GM23338 (cell line): Measurements from ENCODE around the gene PRPH2. TPM values are rescaled to one million over a fixed set of nuclear protein-coding genes. Genes with fewer than 3 reads are reported as not detected.

Experiments
- ATAC-seq: fragments of 200-7000 bp; cut with Tn5 transposase; 3 replicates; pipeline ENCODE4 v1.9.1; 2020
- DNase-seq: peaks from one replicate; pipeline ENCODE4 v3.0.0-alpha.2; 2015; ENCODE audit warnings: low spot score
- H2AFZ ChIP-seq: fragments of 200-600 bp; sonication (generic); 2 replicates; pipeline ENCODE4 v1.8.0; 2016; ENCODE audit warnings: antibody characterized with exemption, mild to moderate bottlenecking, moderate library complexity
- H3F3A ChIP-seq: fragments of 200-600 bp; sonication (generic); replicated peaks from 2 replicates; pipeline ENCODE4 v1.8.0; 2017; ENCODE audit warnings: antibody characterized with exemption, mixed run types, low read depth
- H3K27ac ChIP-seq: fragments of 200-600 bp; sonication (generic); 2 replicates; pipeline ENCODE4 v1.6.1; 2016; ENCODE audit warnings: low read depth
- H3K27me3 ChIP-seq: fragments of 200-600 bp; sonication (generic); 2 replicates; pipeline ENCODE4 v1.8.0; 2016; ENCODE audit warnings: mild to moderate bottlenecking, mixed run types, moderate library complexity; ENCODE audit not compliant: insufficient read depth
- H3K36me3 ChIP-seq: fragments of 200-600 bp; sonication (generic); 2 replicates; pipeline ENCODE4 v1.8.0; 2016; ENCODE audit warnings: mild to moderate bottlenecking; ENCODE audit not compliant: insufficient read depth
- H3K4me1 ChIP-seq: fragments of 200-600 bp; sonication (generic); 2 replicates; pipeline ENCODE4 v1.8.0; 2016; ENCODE audit warnings: mild to moderate bottlenecking, moderate library complexity; ENCODE audit not compliant: insufficient read depth
- H3K4me2 ChIP-seq: fragments of 200-600 bp; sonication (generic); 2 replicates; pipeline ENCODE4 v1.7.1; 2017; ENCODE audit warnings: mixed run types
- H3K4me3 ChIP-seq: fragments of 200-600 bp; sonication (generic); 2 replicates; pipeline ENCODE4 v1.6.1; 2016; ENCODE audit warnings: mixed run types
- H3K79me2 ChIP-seq: fragments of 200-600 bp; sonication (generic); replicated peaks from 2 replicates; pipeline ENCODE4 v1.8.0; 2017; ENCODE audit warnings: mild to moderate bottlenecking; ENCODE audit not compliant: insufficient read depth
- H3K9me2 ChIP-seq: fragments of 200-600 bp; sonication (generic); 2 replicates; pipeline ENCODE4 v1.8.0; 2017; ENCODE audit not compliant: insufficient read depth
- H4K20me1 ChIP-seq: fragments of 200-600 bp; sonication (generic); replicated peaks from 2 replicates; pipeline ENCODE4 v1.8.0; 2017; ENCODE audit warnings: mild to moderate bottlenecking; ENCODE audit not compliant: insufficient read depth
- H3K27ac Mint-ChIP-seq: 2 replicates; pipeline ENCODE4 v1.8.0; 2020; ENCODE audit warnings: inconsistent platforms, mild to moderate bottlenecking, moderate library complexity, mixed read lengths
- H3K27me3 Mint-ChIP-seq: 3 replicates; pipeline ENCODE4 v1.8.0; 2022; ENCODE audit warnings: low read depth, mild to moderate bottlenecking, moderate library complexity, mixed read lengths, inconsistent platforms; ENCODE audit not compliant: insufficient read depth, poor library complexity
- H3K36me3 Mint-ChIP-seq: 3 replicates; pipeline ENCODE4 v1.8.0; 2021; ENCODE audit warnings: low read depth, mild to moderate bottlenecking, inconsistent platforms, moderate library complexity, mixed read lengths
- H3K4me1 Mint-ChIP-seq: 3 replicates; pipeline ENCODE4 v1.8.0; 2020; ENCODE audit warnings: mild to moderate bottlenecking, inconsistent platforms, mixed read lengths
- H3K4me3 Mint-ChIP-seq: 3 replicates; pipeline ENCODE4 v1.8.0; 2021; ENCODE audit warnings: moderate library complexity, mild to moderate bottlenecking, inconsistent platforms, mixed read lengths
- H3K9me3 Mint-ChIP-seq: 3 replicates; pipeline ENCODE4 v1.8.0; 2020; ENCODE audit warnings: moderate library complexity, mild to moderate bottlenecking, inconsistent platforms, mixed read lengths
- ETS1 ChIP-seq: IDR thresholded peaks from 2 replicates; pipeline ENCODE4 v1.6.1; 2016; ENCODE audit warnings: antibody characterized with exemption
- EZH2 ChIP-seq: fragments of 200-600 bp; sonication (generic); IDR thresholded peaks from one replicate; pipeline ENCODE4 v1.8.0; 2017; ENCODE audit warnings: antibody characterized with exemption, mild to moderate bottlenecking, low read depth; ENCODE audit not compliant: unreplicated experiment
- EZH2phosphoT487 ChIP-seq: fragments of 200-600 bp; sonication (generic); IDR thresholded peaks from one replicate; pipeline ENCODE4 v1.8.1; 2018; ENCODE audit warnings: antibody characterized with exemption; ENCODE audit not compliant: unreplicated experiment
- JUNB ChIP-seq: IDR thresholded peaks from one replicate; pipeline ENCODE4 v1.6.1; 2016; ENCODE audit warnings: antibody characterized with exemption; ENCODE audit not compliant: unreplicated experiment
- NANOG ChIP-seq: IDR thresholded peaks from 2 replicates; pipeline ENCODE4 v1.6.1; 2016; ENCODE audit warnings: antibody characterized with exemption, borderline replicate concordance
- POLR2AphosphoS5 ChIP-seq: IDR thresholded peaks from 2 replicates; pipeline ENCODE4 v1.6.1; 2016; ENCODE audit warnings: antibody characterized with exemption, low read depth
- STAT1 ChIP-seq: IDR thresholded peaks from one replicate; pipeline ENCODE4 v1.6.1; 2016; ENCODE audit warnings: antibody characterized with exemption; ENCODE audit not compliant: unreplicated experiment
- ZNF114 ChIP-seq: fragments of 250-450 bp; sonication (Bioruptor Pico); IDR thresholded peaks from 2 replicates; pipeline ENCODE4 v1.5.0; 2020; ENCODE audit warnings: mild to moderate bottlenecking, moderate library complexity
- ZNF462 ChIP-seq: fragments of 250-450 bp; sonication (Bioruptor Pico); IDR thresholded peaks from 2 replicates; pipeline ENCODE4 v1.5.0; 2020; ENCODE audit warnings: mild to moderate bottlenecking, moderate library complexity
- polyA plus RNA-seq: library from polyadenylated mRNA; unstranded; fragments of >200 nt; fragmentation: Nextera tagmentation; extraction: Ambion mirVana; gene quantifications from 2 replicates; pipeline ENCODE4 v1.2.1, GENCODE V29; 2016
- total RNA-seq: library from RNA; depleted of rRNA; stranded (reverse); fragments of >200 nt; shearing (Covaris generic); gene quantifications from 2 replicates; pipeline ENCODE4 v1.2.3, GENCODE V29; 2014
- TF ChIP-seq, protein P1 (sequence below): IDR thresholded peaks from one replicate; pipeline ENCODE4 v1.6.1; 2018; ENCODE audit warnings: antibody characterized with exemption; ENCODE audit not compliant: unreplicated experiment

The PRPH2 gene
- total and polyA plus RNA-seq, 2 experiments from 2014 or later: 0.50 to 0.52 TPM

DNA sequence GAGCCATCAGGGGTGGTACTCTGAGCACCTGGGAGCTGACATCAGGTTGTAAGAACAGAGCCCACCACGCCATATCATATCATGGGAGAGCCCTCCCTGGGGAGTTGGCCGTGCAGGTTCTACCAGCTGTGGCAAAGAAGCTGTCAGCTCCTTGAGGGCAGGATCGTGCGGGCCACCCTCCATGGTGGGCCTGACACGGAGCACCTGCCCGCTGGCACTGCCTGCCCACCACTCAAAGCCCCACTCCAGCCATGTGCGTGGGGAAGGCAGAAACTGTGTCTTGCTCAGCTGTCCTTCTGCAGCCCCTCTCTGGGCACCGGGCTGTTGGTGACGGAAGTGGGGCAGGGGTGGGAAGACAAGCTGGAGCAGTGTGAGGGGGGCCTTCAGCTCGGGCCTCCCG lies 14.3 kb downstream of the PRPH2 start:
- Histone ChIP-seq H3K4me3 (no peak overlapping the region), H3K27me3 (no peaks in the 10 kb centered on the region), H3K4me1 (peaks cover 3% of the 10 kb centered on the region; the same call in 1 of the 2 replicates), H3K79me2 (no peaks in the 10 kb centered on the region), H2AFZ (no peak overlapping the region), H3K36me3 (no peaks in the 10 kb centered on the region), H3K4me2 (no peak overlapping the region), H3K27ac (no peak overlapping the region), H3F3A (no peaks in the 10 kb centered on the region), H4K20me1 (no peaks in the 10 kb centered on the region), H3K9me2 (no peaks in the 10 kb centered on the region)
- ATAC-seq (no peak), DNase-seq (no peak)
- H3K27ac Mint-ChIP-seq: no peak overlapping the region
- peaks cover 3% of the 10 kb centered on the region; the same call in 1 of the 3 replicates for H3K36me3 Mint-ChIP-seq
- H3K27me3 Mint-ChIP-seq: peaks cover 6% of the 10 kb centered on the region
- peaks cover 12% of the 10 kb centered on the region for H3K9me3 Mint-ChIP-seq
- TF ChIP-seq POLR2AphosphoS5 (no peak), EZH2phosphoT487 (no peak), JUNB (no peak), ETS1 (no peak), ZNF114 (no peak)
- TF ChIP-seq, protein P1, sequence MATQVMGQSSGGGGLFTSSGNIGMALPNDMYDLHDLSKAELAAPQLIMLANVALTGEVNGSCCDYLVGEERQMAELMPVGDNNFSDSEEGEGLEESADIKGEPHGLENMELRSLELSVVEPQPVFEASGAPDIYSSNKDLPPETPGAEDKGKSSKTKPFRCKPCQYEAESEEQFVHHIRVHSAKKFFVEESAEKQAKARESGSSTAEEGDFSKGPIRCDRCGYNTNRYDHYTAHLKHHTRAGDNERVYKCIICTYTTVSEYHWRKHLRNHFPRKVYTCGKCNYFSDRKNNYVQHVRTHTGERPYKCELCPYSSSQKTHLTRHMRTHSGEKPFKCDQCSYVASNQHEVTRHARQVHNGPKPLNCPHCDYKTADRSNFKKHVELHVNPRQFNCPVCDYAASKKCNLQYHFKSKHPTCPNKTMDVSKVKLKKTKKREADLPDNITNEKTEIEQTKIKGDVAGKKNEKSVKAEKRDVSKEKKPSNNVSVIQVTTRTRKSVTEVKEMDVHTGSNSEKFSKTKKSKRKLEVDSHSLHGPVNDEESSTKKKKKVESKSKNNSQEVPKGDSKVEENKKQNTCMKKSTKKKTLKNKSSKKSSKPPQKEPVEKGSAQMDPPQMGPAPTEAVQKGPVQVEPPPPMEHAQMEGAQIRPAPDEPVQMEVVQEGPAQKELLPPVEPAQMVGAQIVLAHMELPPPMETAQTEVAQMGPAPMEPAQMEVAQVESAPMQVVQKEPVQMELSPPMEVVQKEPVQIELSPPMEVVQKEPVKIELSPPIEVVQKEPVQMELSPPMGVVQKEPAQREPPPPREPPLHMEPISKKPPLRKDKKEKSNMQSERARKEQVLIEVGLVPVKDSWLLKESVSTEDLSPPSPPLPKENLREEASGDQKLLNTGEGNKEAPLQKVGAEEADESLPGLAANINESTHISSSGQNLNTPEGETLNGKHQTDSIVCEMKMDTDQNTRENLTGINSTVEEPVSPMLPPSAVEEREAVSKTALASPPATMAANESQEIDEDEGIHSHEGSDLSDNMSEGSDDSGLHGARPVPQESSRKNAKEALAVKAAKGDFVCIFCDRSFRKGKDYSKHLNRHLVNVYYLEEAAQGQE: no peak
- no peak overlapping the region for H3K4me3 Mint-ChIP-seq
- peaks cover 11% of the 10 kb centered on the region for H3K4me1 Mint-ChIP-seq

- Mint-ChIP-seq H3K9me3 (peaks cover 11% of the 10 kb centered on the region), H3K27me3 (peaks cover 6% of the 10 kb centered on the region), H3K4me1 (peaks cover 11% of the 10 kb centered on the region), H3K36me3 (peaks cover 3% of the 10 kb centered on the region; the same call in 1 of the 3 replicates), H3K4me3 (no peak overlapping the region), H3K27ac (no peak overlapping the region)
- no peak overlapping the region for H3K27ac ChIP-seq
- ATAC-seq (no peak), DNase-seq (no peak)
- H3K4me1 ChIP-seq: peaks cover 3% of the 10 kb centered on the region; the same call in 1 of the 2 replicates
- no peaks in the 10 kb centered on the region for H3K9me2 ChIP-seq
- H3K4me3 ChIP-seq: no peak overlapping the region
- H3K79me2 ChIP-seq: no peaks in the 10 kb centered on the region
- H4K20me1 ChIP-seq: no peaks in the 10 kb centered on the region
- H3K27me3 ChIP-seq: no peaks in the 10 kb centered on the region
- no peaks in the 10 kb centered on the region for H3K36me3 ChIP-seq
- H3F3A ChIP-seq: no peaks in the 10 kb centered on the region
- no peak overlapping the region for H2AFZ ChIP-seq
- H3K4me2 ChIP-seq: no peak overlapping the region
- no peak for TF ChIP-seq ZNF114
- no peak for TF ChIP-seq NANOG
- TF ChIP-seq JUNB: no peak
- no peak for TF ChIP-seq STAT1
- TF ChIP-seq ETS1: no peak
- TF ChIP-seq POLR2AphosphoS5: no peak
- TF ChIP-seq EZH2phosphoT487: no peak
- no peak for TF ChIP-seq EZH2
- TF ChIP-seq ZNF462 (CRISPR knock-in tag): no peak
Observed at GRCh38 chr6:42707595-42707994, 14.8 kb downstream of the PRPH2 start.
